Middle frontal gyrus (tissue), 1 donor: ENCODE results near the gene P4HA1.
A peak's percentile ranks its signal among the peaks of the same experiment; 100 is the strongest.
"Not testable (repeated sequence)": the region's sequence is repeated elsewhere in the genome, so short reads cannot be mapped to it uniquely, and the experiment has no call there.

Experiments used
- DNase-seq: peaks from one replicate; pipeline ENCODE4 v3.0.0-alpha.2; 2015; ENCODE audit warnings: low spot score; ENCODE audit errors: extremely low spot score

P4HA1 gene

GRCh38 chr10:73096449-73097304 is at the start of gene P4HA1:
P4HA1 (minus strand) TSS chr10:73096866; CDS start chr10:73074883, 21,983 bp downstream.
- DNase-seq, result peak; percentile 98

- DNase-seq, result no peak
These were observed 44.9 kb upstream of the P4HA1 start for GRCh38 chr10:73141603-73142002.

GRCh38 chr10:73139251-73139650 is 42.6 kb upstream of the P4HA1 start:
- no peak for DNase-seq

- no peak for DNase-seq
These were observed 40.0 kb upstream of the P4HA1 start for GRCh38 chr10:73136627-73137026.

- no peak for DNase-seq
These were observed 38.1 kb upstream of the P4HA1 start for GRCh38 chr10:73134727-73135126.

GRCh38 chr10:73131913-73132686 is 35.4 kb upstream of the P4HA1 start:
- no peak for DNase-seq

- no peak for DNase-seq
These were observed 34.6 kb upstream of the P4HA1 start for GRCh38 chr10:73131301-73131700.

GRCh38 chr10:73126343-73126742 is 29.7 kb upstream of the P4HA1 start:
- no peak for DNase-seq

GRCh38 chr10:73119952-73120351 is 23.3 kb upstream of the P4HA1 start:
- DNase-seq, result no peak

- no peak for DNase-seq
These were observed 22.8 kb upstream of the P4HA1 start for GRCh38 chr10:73119457-73119856.

GRCh38 chr10:73117976-73118743 is 21.5 kb upstream of the P4HA1 start:
- no peak for DNase-seq

- no peak for DNase-seq
These were observed 19.4 kb upstream of the P4HA1 start for GRCh38 chr10:73116017-73116416.

- DNase-seq, result no peak
These were observed 16.9 kb upstream of the P4HA1 start for GRCh38 chr10:73113551-73113950.

GRCh38 chr10:73112032-73112431 is 15.4 kb upstream of the P4HA1 start:
- not testable (repeated sequence) for DNase-seq

- DNase-seq, result peak; percentile 68
These were observed 13.7 kb upstream of the P4HA1 start, which contains the start of gene NUDT13 for GRCh38 chr10:73110345-73110849. NUDT13 (plus strand) TSS chr10:73110455; CDS start chr10:73114366, 3,911 bp downstream.

- not testable (repeated sequence) for DNase-seq
These were observed 12.6 kb upstream of the P4HA1 start for GRCh38 chr10:73109248-73109652.

- no peak for DNase-seq
These were observed 9.6 kb upstream of the P4HA1 start for GRCh38 chr10:73106301-73106700.

- DNase-seq, result no peak
These were observed 2.5 kb upstream of the P4HA1 start for GRCh38 chr10:73099141-73099540.

- no peak for DNase-seq
These were observed 622 bp upstream of the P4HA1 start for GRCh38 chr10:73097305-73097670.

GRCh38 chr10:73096041-73096448 is 621 bp downstream of the P4HA1 start:
- no peak for DNase-seq

- no peak for DNase-seq
These were observed 1.1 kb downstream of the P4HA1 start for GRCh38 chr10:73095481-73096021.
